Measurements from ENCODE around the gene CEPT1. TPM values are rescaled to one million over a fixed set of nuclear protein-coding genes. Genes with fewer than 3 reads are reported as not detected.

The CEPT1 gene
- total and polyA plus RNA-seq, 10 of the 15 experiments (the other 5 are each of a cell fraction or from before 2014, with no cell fraction given): 29.4 to 77.9 (median 54.8) TPM

DNA sequence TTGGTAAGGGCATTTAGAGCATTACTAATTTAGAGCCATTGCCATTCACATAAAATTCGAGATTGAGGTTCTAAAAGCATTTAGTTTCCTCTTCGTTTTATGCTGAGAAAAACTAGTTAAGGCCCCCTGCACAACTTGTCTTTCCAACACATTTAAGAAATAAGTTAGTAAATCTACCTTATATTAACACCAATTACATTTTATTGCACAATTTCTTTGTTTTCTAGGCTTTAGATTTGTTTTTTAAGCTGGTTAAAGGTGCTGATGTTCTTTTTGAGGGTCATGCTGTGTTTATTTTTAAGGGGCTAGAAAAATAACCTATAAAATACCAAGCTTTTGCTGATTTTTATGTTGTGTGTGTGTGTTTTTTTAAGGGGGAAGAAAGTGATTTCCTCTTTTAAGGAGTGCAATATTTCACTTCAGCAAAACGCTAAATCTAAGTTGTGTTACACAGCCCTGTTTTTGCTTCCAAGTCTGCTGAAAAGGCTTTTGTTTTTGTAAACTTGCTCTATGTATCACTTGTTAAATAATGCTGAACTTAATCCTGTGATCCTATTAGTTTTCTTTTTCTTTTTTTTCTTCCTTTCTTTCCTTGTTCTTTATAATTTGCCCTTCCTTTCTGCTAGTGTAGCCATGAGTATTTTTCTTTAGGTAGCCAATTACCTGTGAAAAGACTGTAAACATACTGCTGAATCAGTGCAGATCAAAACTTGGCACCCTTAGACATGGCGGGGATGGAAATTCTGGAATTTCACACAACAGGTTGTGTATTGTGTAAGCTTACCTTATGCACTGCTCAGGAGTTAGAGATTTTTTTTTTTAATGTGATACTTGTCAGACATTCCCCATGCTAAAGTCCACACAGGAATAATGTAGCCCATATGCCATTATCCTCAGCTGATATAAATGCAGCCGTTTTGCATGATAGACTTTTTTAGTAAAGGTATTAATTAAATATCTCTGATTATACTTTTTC, 1.5 kb downstream of the CEPT1 start:
- CTCF ChIA-PET: interaction anchor here (0.7 to 7.4 kb wide), 12 partner anchors 10 to 193 kb away, joined by 3 to 36 read pairs (median 4); partner anchors contain the start of gene DENND2D
- ATAC-seq (no peak), DNase-seq (ENCODE audit: low read depth, low spot score) (no peak), FAIRE-seq (no peak)
- SMC1A ChIA-PET (ENCODE audit: uncharacterized antibody, unreplicated experiment): interaction anchor here (0.7 to 13.3 kb wide), 18 partner anchors 8 to 268 kb away, joined by 3 to 164 read pairs (median 6); no protein-coding TSS in a partner anchor
- Histone ChIP-seq H3K4me3 (peak overlapping the region; percentile 95), H2AFZ (ENCODE audit: control insufficient read depth, low read depth, low read length) (no peak overlapping the region), H3K27me3 (replicated peaks in 1 of 2; ENCODE audit: control insufficient read depth in 2 of 2, insufficient read depth in 2 of 2, low read length in 1 of 2) (no peaks in the 10 kb centered on the region), H3K4me1 (ENCODE audit: control insufficient read depth, insufficient read depth, low read length) (peaks cover 11% of the 10 kb centered on the region), H3K4me2 (ENCODE audit: control insufficient read depth, insufficient read depth) (peak overlapping the region; percentile 91), H3K27ac (ENCODE audit: control insufficient read depth, insufficient read depth) (peak overlapping the region; percentile 89), H3K9me3 (replicated peaks; ENCODE audit: control insufficient read depth, insufficient read depth, low read length) (no peaks in the 10 kb centered on the region), H3K79me2 (ENCODE audit: control insufficient read depth, insufficient read depth, low read length) (peaks cover 91% of the 10 kb centered on the region), H4K20me1 (ENCODE audit: control insufficient read depth, insufficient read depth) (no peaks in the 10 kb centered on the region), H3K9ac (ENCODE audit: control insufficient read depth, insufficient read depth, low read length) (peak overlapping the region; percentile 93), H3K36me3 (ENCODE audit: control insufficient read depth in 2 of 2, insufficient read depth in 2 of 2, low read length in 1 of 2) (peaks cover 0 to 3% of the 10 kb centered on the region in 2 experiments; a peak in 1 of 4 replicates)
- 14% methylated on average over 5 of the region's 5 CpGs for WGBS (ENCODE audit: insufficient coverage, insufficient replicate concordance, low lambda C conversion rate, missing lambda C conversion rate)
- in situ Hi-C loops (cut with MboI): no loop called here
- RAD21 ChIA-PET (ENCODE audit: unreplicated experiment): interaction anchor here (0.6 to 7.9 kb wide), 14 partner anchors 9 to 111 kb away, joined by 3 to 109 read pairs (median 4); no protein-coding TSS in a partner anchor
- no TSS peak for BruUV-seq (replicated peaks)
- intact Hi-C loops (cut with micrococcal nuclease; ENCODE audit: unreplicated experiment): loop anchor here (2.0 to 10.0 kb wide), 4 partner anchors 79 to 613 kb away; partner anchors contain the start of genes CD53 and DDX20
- TF ChIP-seq SPI1 (IDR thresholded peaks at IDR 0.05; ENCODE audit: borderline replicate concordance, insufficient read depth, low read depth, low read length): peak; percentile 38; the same call in 1 of the 2 replicates
- TF ChIP-seq, protein P1, sequence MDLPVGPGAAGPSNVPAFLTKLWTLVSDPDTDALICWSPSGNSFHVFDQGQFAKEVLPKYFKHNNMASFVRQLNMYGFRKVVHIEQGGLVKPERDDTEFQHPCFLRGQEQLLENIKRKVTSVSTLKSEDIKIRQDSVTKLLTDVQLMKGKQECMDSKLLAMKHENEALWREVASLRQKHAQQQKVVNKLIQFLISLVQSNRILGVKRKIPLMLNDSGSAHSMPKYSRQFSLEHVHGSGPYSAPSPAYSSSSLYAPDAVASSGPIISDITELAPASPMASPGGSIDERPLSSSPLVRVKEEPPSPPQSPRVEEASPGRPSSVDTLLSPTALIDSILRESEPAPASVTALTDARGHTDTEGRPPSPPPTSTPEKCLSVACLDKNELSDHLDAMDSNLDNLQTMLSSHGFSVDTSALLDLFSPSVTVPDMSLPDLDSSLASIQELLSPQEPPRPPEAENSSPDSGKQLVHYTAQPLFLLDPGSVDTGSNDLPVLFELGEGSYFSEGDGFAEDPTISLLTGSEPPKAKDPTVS (IDR thresholded peaks at IDR 0.05; ENCODE audit: low read depth, low read length): no peak
- POLR2A ChIA-PET: interaction anchor here (0.6 to 9.1 kb wide), 12 partner anchors 8 to 270 kb away, joined by 3 to 62 read pairs (median 12); no protein-coding TSS in a partner anchor

Data from GM12878 (cell line).